Stimulated activated naive B cell treated with anti-CD40 and anti-IgM and Interleukin-4, amounts not matched to agents 10 μg/mL and 1 μg/mL and 100 μg/mL, for 72 hours (primary cell): ENCODE results near the gene USP28.
"Not testable (repeated sequence)": the region's sequence is repeated elsewhere in the genome, so short reads cannot be mapped to it uniquely, and the experiment has no call there.

Experiments
- ATAC-seq, 2 donors: fragments of 150-1000 bp; cut with Tn5 transposase; replicated peaks; 2 replicates each; pipeline ENCODE4 v1.10.0; 2021; ENCODE audit warnings: moderate library complexity in 1 of 2
- DNase-seq: peaks from one replicate; pipeline ENCODE4 v3.0.0; 2021
- H3K27ac Mint-ChIP-seq: one replicate; pipeline ENCODE4 v1.8.0; 2022; ENCODE audit warnings: mild to moderate bottlenecking, mixed read lengths
- H3K27me3 Mint-ChIP-seq, 2 donors: one replicate each; pipeline ENCODE4 v1.8.0; 2022; ENCODE audit warnings: mixed read lengths in 2 of 2
- H3K36me3 Mint-ChIP-seq, 2 donors: one replicate each; pipeline ENCODE4 v1.8.0; 2022; ENCODE audit warnings: mixed read lengths in 2 of 2, mild to moderate bottlenecking in 1 of 2
- H3K4me1 Mint-ChIP-seq, 2 donors: one replicate each; pipeline ENCODE4 v1.8.0; 2022; ENCODE audit warnings: mixed read lengths in 2 of 2, mild to moderate bottlenecking in 1 of 2
- H3K4me3 Mint-ChIP-seq, 2 donors: one replicate each; pipeline ENCODE4 v1.8.0; 2022; ENCODE audit warnings: mild to moderate bottlenecking in 2 of 2, mixed read lengths in 2 of 2, moderate library complexity in 1 of 2
- H3K9me3 Mint-ChIP-seq, 2 donors: one replicate each; pipeline ENCODE4 v1.8.0; 2022; ENCODE audit warnings: mixed read lengths in 2 of 2, mild to moderate bottlenecking in 1 of 2

The USP28 gene

GRCh38 chr11:113789675-113790320 lies 85.6 kb downstream of the USP28 start:
- DNase-seq (no peak), ATAC-seq (no peak)
- no peak overlapping the region for H3K27ac Mint-ChIP-seq
- peaks cover 8 to 18% of the 10 kb centered on the region in 2 donors for H3K27me3 Mint-ChIP-seq
- no peaks in the 10 kb centered on the region for H3K4me1 Mint-ChIP-seq
- H3K4me3 Mint-ChIP-seq, result no peak overlapping the region
- H3K9me3 Mint-ChIP-seq, result no peaks in the 10 kb centered on the region
- H3K36me3 Mint-ChIP-seq, result peaks cover 0 to 4% of the 10 kb centered on the region in 2 donors

GRCh38 chr11:113789016-113789415 lies 86.4 kb downstream of the USP28 start:
- not testable (repeated sequence) for H3K9me3 Mint-ChIP-seq, H3K4me1 Mint-ChIP-seq, H3K27ac Mint-ChIP-seq, DNase-seq, H3K4me3 Mint-ChIP-seq, ATAC-seq, H3K36me3 Mint-ChIP-seq
- peaks cover 13 to 25% of the 10 kb centered on the region in 2 donors for H3K27me3 Mint-ChIP-seq

- Mint-ChIP-seq H3K27ac (no peak overlapping the region), H3K4me1 (no peaks in the 10 kb centered on the region), H3K36me3 (peaks cover 0 to 4% of the 10 kb centered on the region in 2 donors), H3K27me3 (peaks cover 35 to 51% of the 10 kb centered on the region in 2 donors), H3K4me3 (no peak overlapping the region), H3K9me3 (no peaks in the 10 kb centered on the region)
- ATAC-seq (no peak), DNase-seq (no peak)
These were observed 93.2 kb downstream of the USP28 start for GRCh38 chr11:113782134-113782533.

- Mint-ChIP-seq H3K4me3 (no peak overlapping the region), H3K27me3 (peaks cover 33 to 51% of the 10 kb centered on the region in 2 donors), H3K27ac (no peak overlapping the region), H3K36me3 (peaks cover 0 to 4% of the 10 kb centered on the region in 2 donors), H3K4me1 (no peaks in the 10 kb centered on the region), H3K9me3 (no peaks in the 10 kb centered on the region)
- DNase-seq (no peak), ATAC-seq (no peak)
These were observed 93.7 kb downstream of the USP28 start for GRCh38 chr11:113781682-113782081.

- peaks cover 31 to 36% of the 10 kb centered on the region in 2 donors for H3K27me3 Mint-ChIP-seq
- no peak within 1 kb of the TSS for H3K4me3 Mint-ChIP-seq
- no peaks in the 10 kb centered on the region for H3K36me3 Mint-ChIP-seq
- DNase-seq (no peak), ATAC-seq (no peak)
- no peak within 1 kb of the TSS for H3K27ac Mint-ChIP-seq
- H3K9me3 Mint-ChIP-seq, result no peaks in the 10 kb centered on the region
- H3K4me1 Mint-ChIP-seq, result peaks cover 0 to under 1% of the 10 kb centered on the region in 2 donors
These were observed 95.9 kb downstream of the USP28 start, which contains the start of gene CLDN25 for GRCh38 chr11:113779496-113779895. TSS of gene CLDN25 (plus strand) at chr11:113779796. CDS start at chr11:113779796, 0 bp downstream.

GRCh38 chr11:113778111-113778910 lies 97.1 kb downstream of the USP28 start:
- H3K9me3 Mint-ChIP-seq, result no peaks in the 10 kb centered on the region
- DNase-seq (no peak), ATAC-seq (no peak)
- H3K27me3 Mint-ChIP-seq, result peaks cover 28 to 32% of the 10 kb centered on the region in 2 donors
- no peak overlapping the region for H3K4me3 Mint-ChIP-seq
- H3K4me1 Mint-ChIP-seq, result peaks cover 2 to 4% of the 10 kb centered on the region in 2 donors
- H3K36me3 Mint-ChIP-seq, result peaks cover 2 to 3% of the 10 kb centered on the region in 2 donors
- no peak overlapping the region for H3K27ac Mint-ChIP-seq

- peak overlapping the region; percentile 99 for H3K27ac Mint-ChIP-seq
- H3K4me3 Mint-ChIP-seq, result peak overlapping the region; percentile 95 to 100
- peaks cover 6 to 7% of the 10 kb centered on the region in 2 donors for H3K27me3 Mint-ChIP-seq
- H3K9me3 Mint-ChIP-seq, result no peaks in the 10 kb centered on the region
- ATAC-seq, result no peak
- no peak for DNase-seq
- H3K36me3 Mint-ChIP-seq, result peaks cover 3 to 7% of the 10 kb centered on the region in 2 donors
- peaks cover 14 to 17% of the 10 kb centered on the region in 2 donors for H3K4me1 Mint-ChIP-seq
These were observed 101.2 kb downstream of the USP28 start for GRCh38 chr11:113774174-113774503.

GRCh38 chr11:113773416-113774173 lies 101.8 kb downstream of the USP28 start, which contains the start of gene ZW10:
TSS of gene ZW10 (minus strand) at chr11:113773692. CDS start at chr11:113773666, 26 bp downstream.
- Mint-ChIP-seq H3K36me3 (peaks cover 3 to 12% of the 10 kb centered on the region in 2 donors), H3K9me3 (no peaks in the 10 kb centered on the region), H3K27me3 (peaks cover 6 to 7% of the 10 kb centered on the region in 2 donors), H3K4me3 (peak within 1 kb of the TSS; percentile 95 to 100), H3K27ac (peak within 1 kb of the TSS; percentile 99), H3K4me1 (peaks cover 14 to 17% of the 10 kb centered on the region in 2 donors)
- DNase-seq (peak; percentile 92), ATAC-seq (peak; percentile 99)

GRCh38 chr11:113773092-113773415 lies 102.3 kb downstream of the USP28 start:
- Mint-ChIP-seq H3K4me3 (peak overlapping the region; percentile 95 to 100), H3K9me3 (no peaks in the 10 kb centered on the region), H3K27ac (peak overlapping the region; percentile 99), H3K27me3 (peaks cover 4 to 6% of the 10 kb centered on the region in 2 donors), H3K4me1 (peaks cover 14 to 17% of the 10 kb centered on the region in 2 donors), H3K36me3 (peaks cover 3 to 14% of the 10 kb centered on the region in 2 donors)
- ATAC-seq (peak in 1 of 2 donors; percentile 24), DNase-seq (no peak)

- Mint-ChIP-seq H3K27me3 (no peaks in the 10 kb centered on the region), H3K27ac (no peak overlapping the region), H3K9me3 (no peaks in the 10 kb centered on the region), H3K4me1 (peaks cover 14 to 27% of the 10 kb centered on the region in 2 donors), H3K36me3 (peaks cover 11 to 23% of the 10 kb centered on the region in 2 donors), H3K4me3 (peak overlapping the region; percentile 65 to 95)
- no peak for DNase-seq
- ATAC-seq, result no peak
These were observed 103.4 kb downstream of the USP28 start for GRCh38 chr11:113771964-113772363.

GRCh38 chr11:113764527-113765219 lies 110.7 kb downstream of the USP28 start:
- peaks cover 0 to 14% of the 10 kb centered on the region in 2 donors for H3K4me1 Mint-ChIP-seq
- peaks cover 40 to 52% of the 10 kb centered on the region in 2 donors for H3K36me3 Mint-ChIP-seq
- no peaks in the 10 kb centered on the region for H3K27me3 Mint-ChIP-seq
- DNase-seq (no peak), ATAC-seq (no peak)
- H3K27ac Mint-ChIP-seq, result no peak overlapping the region
- H3K4me3 Mint-ChIP-seq, result no peak overlapping the region
- peaks cover 3 to 4% of the 10 kb centered on the region in 2 donors for H3K9me3 Mint-ChIP-seq

GRCh38 chr11:113763040-113763439 lies 112.3 kb downstream of the USP28 start:
- H3K27me3 Mint-ChIP-seq, DNase-seq, H3K27ac Mint-ChIP-seq, ATAC-seq, H3K4me3 Mint-ChIP-seq, H3K9me3 Mint-ChIP-seq: not testable (repeated sequence)
- Mint-ChIP-seq H3K4me1 (peaks cover 0 to 14% of the 10 kb centered on the region in 2 donors), H3K36me3 (peaks cover 46 to 57% of the 10 kb centered on the region in 2 donors)

- H3K27ac Mint-ChIP-seq, result no peak overlapping the region
These were observed 115.1 kb downstream of the USP28 start for GRCh38 chr11:113760241-113760640.

More at GRCh38 chr11:113760241-113760640, 115.1 kb downstream of the USP28 start:
- no peak overlapping the region for H3K4me3 Mint-ChIP-seq
- no peaks in the 10 kb centered on the region for H3K27me3 Mint-ChIP-seq
- ATAC-seq, result no peak
- H3K4me1 Mint-ChIP-seq, result peaks cover 0 to 5% of the 10 kb centered on the region in 2 donors
- no peak for DNase-seq
- peaks cover 3 to 4% of the 10 kb centered on the region in 2 donors for H3K9me3 Mint-ChIP-seq
- peaks cover 41 to 52% of the 10 kb centered on the region in 2 donors for H3K36me3 Mint-ChIP-seq
